Transverse colon (tissue), 4 donors: ENCODE data around the gene SWT1. TPM values are rescaled to one million over a fixed set of nuclear protein-coding genes. Genes with fewer than 3 reads are reported as not detected.
"Not testable (repeated sequence)": the region's sequence is repeated elsewhere in the genome, so short reads cannot be mapped to it uniquely, and the experiment has no call there.

Experiments
- DNase-seq: peaks from one replicate; pipeline ENCODE4 v3.0.0-alpha.2; 2019
- H3K27ac ChIP-seq, 4 donors: fragments of 200-600 bp; sonication (generic); 2 replicates each; pipeline ENCODE4 v1.5.1; 2016 to 2018; ENCODE audit warnings: inconsistent platforms in 4 of 4
- H3K27me3 ChIP-seq: fragments of 200-600 bp; sonication (generic); 2 replicates; pipeline ENCODE4 v1.5.1; 2017; ENCODE audit warnings: inconsistent platforms
- H3K36me3 ChIP-seq, 4 donors: fragments of 200-600 bp; sonication (generic); 2 replicates each; pipeline ENCODE4 v1.5.1; 2017 to 2019; ENCODE audit warnings: inconsistent platforms in 4 of 4
- H3K4me1 ChIP-seq, 4 donors: fragments of 200-600 bp; sonication (generic); 2 replicates each; pipeline ENCODE4 v1.5.1; 2017 to 2020; ENCODE audit warnings: inconsistent platforms in 4 of 4
- H3K4me3 ChIP-seq, 4 donors: fragments of 200-600 bp; sonication (generic); 1 replicate in 1 of 4; 2 replicates in 3 of 4; pipeline versions ENCODE4 v1.5.1 to v1.6.1; 2017 to 2019; ENCODE audit warnings: inconsistent platforms in 4 of 4
- H3K9me3 ChIP-seq, 2 donors: fragments of 200-600 bp; sonication (generic); 2 replicates each; pipeline ENCODE4 v1.5.1; 2017 to 2019; ENCODE audit warnings: inconsistent platforms in 2 of 2
- EP300 ChIP-seq: sonication (generic); formaldehyde crosslinking; IDR thresholded peaks from one replicate; pipeline ENCODE4 v1.6.1; 2017; ENCODE audit warnings: antibody characterized with exemption, low read depth
- POLR2A ChIP-seq: fragments of 450-650 bp; IDR thresholded peaks from one replicate; pipeline ENCODE4 v1.6.1; 2016; ENCODE audit warnings: antibody characterized with exemption, mild to moderate bottlenecking, moderate library complexity
- POLR2AphosphoS5 ChIP-seq, 3 donors: sonication (generic); formaldehyde crosslinking; IDR thresholded peaks; one replicate each; pipeline ENCODE4 v1.6.1; 2016; ENCODE audit warnings: antibody characterized with exemption in 3 of 3
- WGBS, 2 donors: methylation state at CpG; one replicate each; pipeline ENCODE4 v1.1.5; 2018; ENCODE audit warnings: low coverage in 1 of 2; 5-methylcytosine and 5-hydroxymethylcytosine counted together
- in situ Hi-C, 4 donors: fragments of 200-750 bp; cut with MboI; loops; one replicate each; pipeline versions ENCODE4 v1.15.0 to v1.15.1; 2017; ENCODE audit warnings: low sequenced_read_pairs in 3 of 4, low pct_ligation_motif_present in 1 of 4, low pct_unique_long_range_greater_than_20kb in 1 of 4
- intact Hi-C: fragments of 100-400 bp; cut with DNase I; formaldehyde crosslinking; loops from one replicate; pipeline ENCODE4 v1.15.1; 2023; ENCODE audit warnings: low total_unique reads
- total RNA-seq, 4 donors: library from RNA; depleted of rRNA; stranded (reverse); fragments of >200 nt; gene quantifications; one replicate each; pipeline ENCODE4 v1.1.0, GENCODE V29; 2016
- TF ChIP-seq, protein P1 (sequence below), 5 experiments: fragments of 200-600 bp in 3 of 5; fragments of 450-650 bp in 2 of 5; sonication (generic) in 3 of 5; IDR thresholded peaks; 1 replicate in 2 of 5; 2 replicates in 3 of 5; pipeline ENCODE4 v1.5.1; 2016 to 2017; ENCODE audit warnings: antibody characterized with exemption in 5 of 5, inconsistent platforms in 3 of 5, mild to moderate bottlenecking in 2 of 5, moderate library complexity in 1 of 5

Gene SWT1
- total RNA-seq, 4 donors from 2014 or later, result 2.8 to 12.3 (median 10.1) TPM

DNA sequence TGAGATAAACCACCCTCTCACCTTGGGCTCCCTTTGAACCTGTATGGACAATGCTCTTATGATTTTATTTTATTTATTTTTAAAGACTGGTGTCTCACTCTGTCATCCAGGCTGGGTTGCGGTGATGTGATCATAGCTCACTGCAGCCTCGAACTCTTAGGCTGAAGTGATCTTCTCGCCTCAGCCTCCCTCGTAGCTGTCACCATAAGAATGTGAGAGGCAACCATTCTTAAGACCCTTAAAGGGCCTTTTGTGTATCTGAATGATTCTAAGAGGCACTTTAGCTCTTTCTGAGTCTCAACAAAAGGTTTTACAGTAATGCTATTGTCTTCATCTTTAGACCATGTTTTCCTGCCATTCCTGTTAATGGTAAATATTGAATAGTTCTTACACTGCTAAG is 93.1 kb downstream of the SWT1 start:
- no peak overlapping the region for H3K27ac ChIP-seq
- TF ChIP-seq EP300 (no peak), POLR2A (no peak), POLR2AphosphoS5 (IDR thresholded peaks at IDR 0.05) (no peak)
- TF ChIP-seq, protein P1, sequence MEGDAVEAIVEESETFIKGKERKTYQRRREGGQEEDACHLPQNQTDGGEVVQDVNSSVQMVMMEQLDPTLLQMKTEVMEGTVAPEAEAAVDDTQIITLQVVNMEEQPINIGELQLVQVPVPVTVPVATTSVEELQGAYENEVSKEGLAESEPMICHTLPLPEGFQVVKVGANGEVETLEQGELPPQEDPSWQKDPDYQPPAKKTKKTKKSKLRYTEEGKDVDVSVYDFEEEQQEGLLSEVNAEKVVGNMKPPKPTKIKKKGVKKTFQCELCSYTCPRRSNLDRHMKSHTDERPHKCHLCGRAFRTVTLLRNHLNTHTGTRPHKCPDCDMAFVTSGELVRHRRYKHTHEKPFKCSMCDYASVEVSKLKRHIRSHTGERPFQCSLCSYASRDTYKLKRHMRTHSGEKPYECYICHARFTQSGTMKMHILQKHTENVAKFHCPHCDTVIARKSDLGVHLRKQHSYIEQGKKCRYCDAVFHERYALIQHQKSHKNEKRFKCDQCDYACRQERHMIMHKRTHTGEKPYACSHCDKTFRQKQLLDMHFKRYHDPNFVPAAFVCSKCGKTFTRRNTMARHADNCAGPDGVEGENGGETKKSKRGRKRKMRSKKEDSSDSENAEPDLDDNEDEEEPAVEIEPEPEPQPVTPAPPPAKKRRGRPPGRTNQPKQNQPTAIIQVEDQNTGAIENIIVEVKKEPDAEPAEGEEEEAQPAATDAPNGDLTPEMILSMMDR (IDR thresholded peaks at IDR 0.05), result no peak
- H3K36me3 ChIP-seq, result no peaks in the 10 kb centered on the region
- intact Hi-C loops, result no loop called here
- no peaks in the 10 kb centered on the region for H3K9me3 ChIP-seq
- H3K4me1 ChIP-seq, result no peaks in the 10 kb centered on the region
- in situ Hi-C loops, result no loop called here
- DNase-seq, result no peak
- 89% methylated on average over 4 of the region's 4 CpGs; no CpG with 5 or more reads in 1 of the 2 donors for WGBS, 2 donors
- H3K27me3 ChIP-seq, result no peaks in the 10 kb centered on the region
- H3K4me3 ChIP-seq, result no peak overlapping the region

DNA sequence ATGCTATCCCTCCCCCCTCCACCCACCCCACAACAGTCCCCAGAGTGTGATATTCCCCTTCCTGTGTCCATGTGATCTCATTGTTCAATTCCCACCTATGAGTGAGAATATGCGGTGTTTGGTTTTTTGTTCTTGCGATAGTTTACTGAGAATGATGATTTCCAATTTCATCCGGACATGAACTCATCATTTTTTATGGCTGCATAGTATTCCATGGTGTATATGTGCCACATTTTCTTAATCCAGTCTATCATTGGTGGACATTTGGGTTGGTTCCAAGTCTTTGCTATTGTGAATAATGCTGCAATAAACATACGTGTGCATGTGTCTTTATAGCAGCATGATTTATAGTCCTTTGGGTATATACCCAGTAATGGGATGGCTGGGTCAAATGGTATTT is 95.0 kb downstream of the SWT1 start:
- in situ Hi-C loops, intact Hi-C loops, H3K36me3 ChIP-seq, H3K9me3 ChIP-seq, H3K27me3 ChIP-seq, H3K27ac ChIP-seq, DNase-seq, H3K4me1 ChIP-seq, H3K4me3 ChIP-seq: not testable (repeated sequence)
- 97% methylated on average over 3 of the region's 4 CpGs; no CpG with 5 or more reads in 1 of the 2 donors for WGBS, 2 donors

DNA sequence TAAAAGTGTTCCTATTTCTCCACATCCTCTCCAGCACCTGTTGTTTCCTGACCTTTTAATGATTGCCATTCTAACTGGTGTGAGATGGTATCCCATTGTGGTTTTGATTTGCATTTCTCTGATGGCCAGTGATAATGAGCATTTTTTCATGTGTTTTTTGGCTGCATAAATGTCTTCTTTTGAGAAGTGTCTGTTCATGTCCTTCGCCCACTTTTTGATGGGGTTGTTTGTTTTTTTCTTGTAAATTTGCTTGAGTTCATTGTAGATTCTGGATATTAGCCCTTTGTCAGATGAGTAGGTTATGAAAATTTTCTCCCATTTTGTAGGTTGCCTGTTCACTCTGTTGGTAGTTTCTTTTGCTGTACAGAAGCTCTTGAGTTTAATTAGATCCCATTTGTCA is 95.4 kb downstream of the SWT1 start:
- WGBS, 2 donors, result 100% methylated on average over 1 of the region's 1 CpG
- DNase-seq, H3K9me3 ChIP-seq, H3K27me3 ChIP-seq, intact Hi-C loops, H3K4me3 ChIP-seq, H3K36me3 ChIP-seq, in situ Hi-C loops, H3K4me1 ChIP-seq, H3K27ac ChIP-seq: not testable (repeated sequence)

- in situ Hi-C loops, H3K4me1 ChIP-seq, H3K36me3 ChIP-seq, intact Hi-C loops, H3K4me3 ChIP-seq, H3K27ac ChIP-seq, H3K9me3 ChIP-seq, H3K27me3 ChIP-seq, DNase-seq: not testable (repeated sequence)
- 97% methylated on average over 5 of the region's 6 CpGs; no CpG with 5 or more reads in 1 of the 2 donors for WGBS, 2 donors
Measured at GRCh38 chr1:185255595-185255994, 98.6 kb downstream of the SWT1 start.

DNA sequence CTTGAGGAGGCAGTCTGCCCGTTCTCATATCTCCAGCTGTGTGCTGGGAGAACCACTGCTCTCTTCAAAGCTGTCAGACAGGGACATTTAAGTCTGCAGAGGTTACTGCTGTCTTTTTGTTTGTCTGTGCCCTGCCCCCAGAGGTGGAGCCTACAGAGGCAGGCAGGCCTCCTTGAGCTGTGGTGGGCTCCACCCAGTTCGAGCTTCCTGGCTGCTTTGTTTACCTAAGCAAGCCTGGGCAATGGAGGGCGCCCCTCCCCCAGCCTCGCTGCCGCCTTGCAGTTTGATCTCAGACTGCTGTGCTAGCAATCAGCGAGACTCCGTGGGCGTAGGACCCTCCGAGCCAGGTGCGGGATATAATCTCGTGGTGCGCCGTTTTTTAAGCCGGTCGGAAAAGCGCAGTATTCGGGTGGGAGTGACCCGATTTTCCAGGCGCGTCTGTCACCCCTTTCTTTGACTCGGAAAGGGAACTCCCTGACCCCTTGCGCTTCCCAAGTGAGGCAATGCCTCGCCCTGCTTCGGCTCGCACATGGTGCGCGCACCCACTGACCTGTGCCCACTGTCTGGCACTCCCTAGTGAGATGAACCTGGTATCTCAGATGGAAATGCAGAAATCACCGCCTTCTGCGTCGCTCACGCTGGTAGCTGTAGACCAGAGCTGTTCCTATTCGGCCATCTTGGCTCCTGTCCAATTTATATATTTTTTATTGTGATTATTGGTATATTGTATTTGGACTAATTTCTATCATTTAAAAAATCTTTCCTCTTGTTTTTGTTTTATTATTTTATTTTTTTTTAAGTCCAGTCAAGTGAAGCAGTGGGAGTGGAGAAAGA is 100.4 kb downstream of the SWT1 start:
- H3K9me3 ChIP-seq, in situ Hi-C loops, DNase-seq, H3K27ac ChIP-seq, H3K36me3 ChIP-seq, H3K27me3 ChIP-seq, H3K4me3 ChIP-seq, intact Hi-C loops, H3K4me1 ChIP-seq: not testable (repeated sequence)
- 92 to 94% methylated on average over 7 to 19 of the region's 32 CpGs for WGBS, 2 donors

- intact Hi-C loops, result no loop called here
- Histone ChIP-seq H3K27me3 (no peaks in the 10 kb centered on the region), H3K36me3 (no peaks in the 10 kb centered on the region), H3K4me3 (no peak overlapping the region), H3K4me1 (no peaks in the 10 kb centered on the region), H3K9me3 (no peaks in the 10 kb centered on the region), H3K27ac (no peak overlapping the region)
- no peak for DNase-seq
- 69 to 91% methylated on average over 2 of the region's 2 CpGs for WGBS, 2 donors
- TF ChIP-seq, protein P1 (IDR thresholded peaks at IDR 0.05), result no peak
- no peak for TF ChIP-seq EP300
- in situ Hi-C loops, result no loop called here
Measured at GRCh38 chr1:185257950-185258208, 100.9 kb downstream of the SWT1 start.
